AG04450 (cell line): ENCODE measurements around the gene C2orf42. TPM values are rescaled to one million over a fixed set of nuclear protein-coding genes. Genes with fewer than 3 reads are reported as not detected.
"Not testable (repeated sequence)": the region's sequence is repeated elsewhere in the genome, so short reads cannot be mapped to it uniquely, and the experiment has no call there.

Source experiments
- CTCF ChIA-PET: fragments of 300-600, 350-600 bp; formaldehyde crosslinking; extraction: SDS; loops from one replicate; lab custom pipeline; 2022; ENCODE audit warnings: antibody characterized with exemption, inconsistent platforms; lab: Charles Lee
- POLR2A ChIA-PET: fragments of 350-600 bp; formaldehyde crosslinking; extraction: SDS; loops from one replicate; lab custom pipeline; 2021; ENCODE audit warnings: antibody characterized with exemption, inconsistent platforms; lab: Yijun Ruan, JAX
- DNase-seq: peaks from one replicate; pipeline ENCODE4 v3.0.0-alpha.2; 2011; ENCODE audit warnings: low read depth, low spot score
- H3K27ac ChIP-seq: one replicate; pipeline ENCODE4 v1.5.1; 2012; ENCODE audit warnings: low read depth, low read length, control low read depth
- H3K27me3 ChIP-seq: one replicate; pipeline ENCODE4 v1.6.0; 2012; ENCODE audit warnings: low read length; ENCODE audit not compliant: control insufficient read depth, insufficient read depth
- H3K4me3 ChIP-seq: 2 replicates; pipeline ENCODE4 v1.5.1; 2011; ENCODE audit warnings: mild to moderate bottlenecking, low read depth, low read length, control low read depth
- H3K9me3 ChIP-seq: 2 replicates; pipeline ENCODE4 v1.5.1; 2012; ENCODE audit warnings: low read length; ENCODE audit not compliant: control insufficient read depth, insufficient read depth
- CTCF ChIP-seq: IDR thresholded peaks from 2 replicates; pipeline ENCODE4 v1.5.1; 2011; ENCODE audit warnings: low read depth, low read length, control low read depth, inconsistent platforms
- polyA plus RNA-seq: library from polyadenylated mRNA; depleted of rRNA; stranded (reverse); fragments of >200 nt; gene quantifications from 2 replicates; pipeline ENCODE4 v1.2.3, GENCODE V29; 2011

Gene C2orf42
- polyA plus RNA-seq, 1 experiment: 10.7 TPM

GRCh38 chr2:70133491-70134322 is 57.1 kb downstream of the C2orf42 start:
- no peak overlapping the region for H3K4me3 ChIP-seq
- CTCF ChIA-PET: interaction anchor here (1.3 to 1.7 kb wide), 3 partner anchors 10 to 221 kb away, joined by 3 to 6 read pairs (median 5); no protein-coding TSS in a partner anchor

GRCh38 chr2:70133127-70133452 is 57.7 kb downstream of the C2orf42 start:
- Histone ChIP-seq H3K4me3 (peak overlapping the region; percentile 43; the same call in 1 of the 2 replicates), H3K27me3 (no peaks in the 10 kb centered on the region), H3K27ac (no peak overlapping the region), H3K9me3 (no peaks in the 10 kb centered on the region)
- DNase-seq: no peak
- no peak for TF ChIP-seq CTCF
- ChIA-PET POLR2A (interaction anchor here (2.2 to 2.6 kb wide), 2 partner anchors 9 to 44 kb away, joined by 13 to 19 read pairs; no protein-coding TSS in a partner anchor), CTCF (interaction anchor here (1.3 to 1.7 kb wide), 3 partner anchors 10 to 221 kb away, joined by 3 to 6 read pairs (median 5); no protein-coding TSS in a partner anchor)

More at GRCh38 chr2:70133491-70134322, 57.1 kb downstream of the C2orf42 start:
- no peak overlapping the region for H3K27ac ChIP-seq
- DNase-seq: no peak
- POLR2A ChIA-PET: interaction anchor here (0.7 to 2.6 kb wide), 3 partner anchors 9 to 45 kb away, joined by 4 to 19 read pairs (median 13); no protein-coding TSS in a partner anchor
- H3K9me3 ChIP-seq: no peaks in the 10 kb centered on the region
- no peak for TF ChIP-seq CTCF
- H3K27me3 ChIP-seq: no peaks in the 10 kb centered on the region

GRCh38 chr2:70132244-70133126 is 58.3 kb downstream of the C2orf42 start:
- Histone ChIP-seq H3K27ac (peak overlapping the region; percentile 87), H3K4me3 (peak overlapping the region; percentile 43), H3K9me3 (no peaks in the 10 kb centered on the region), H3K27me3 (no peaks in the 10 kb centered on the region)
- no peak for TF ChIP-seq CTCF
- no peak for DNase-seq
- ChIA-PET CTCF (interaction anchor here (1.7 kb wide), 1 partner anchor 11 kb away, joined by 5 read pairs; no protein-coding TSS in a partner anchor), POLR2A (interaction anchor here (0.6 to 2.6 kb wide), 5 partner anchors 8 to 1373 kb away, joined by 3 to 19 read pairs (median 7); no protein-coding TSS in a partner anchor)

- H3K9me3 ChIP-seq, H3K27me3 ChIP-seq, H3K4me3 ChIP-seq, DNase-seq: not testable (repeated sequence)
- H3K27ac ChIP-seq: peak overlapping the region; percentile 87
- CTCF ChIA-PET: interaction anchor here (0.6 kb wide), 1 partner anchor 273 kb away, joined by 3 read pairs; no protein-coding TSS in a partner anchor
- POLR2A ChIA-PET: interaction anchor here (0.6 to 2.6 kb wide), 4 partner anchors 7 to 1374 kb away, joined by 3 to 19 read pairs (median 10); no protein-coding TSS in a partner anchor
Observed at GRCh38 chr2:70131344-70132143, 59.3 kb downstream of the C2orf42 start.
